SK-N-MC (cell line): ENCODE data around the gene HBS1L.

Source experiments
- EZH2 ChIP-seq: fragments of 200-600 bp; sonication (generic); IDR thresholded peaks from one replicate; pipeline ENCODE4 v1.6.1; 2017; ENCODE audit warnings: antibody characterized with exemption
- FOXP2 ChIP-seq: optimal IDR thresholded peaks from 2 replicates; pipeline ENCODE3; 2011; ENCODE audit warnings: mild to moderate bottlenecking, moderate library complexity; ENCODE audit not compliant: insufficient read depth; ENCODE audit errors: extremely low read length, control extremely low read depth
- POLR2AphosphoS5 ChIP-seq: IDR thresholded peaks from 2 replicates; pipeline ENCODE4 v1.6.1; 2012; ENCODE audit warnings: mild to moderate bottlenecking, low read depth, low read length, borderline replicate concordance

DNA sequence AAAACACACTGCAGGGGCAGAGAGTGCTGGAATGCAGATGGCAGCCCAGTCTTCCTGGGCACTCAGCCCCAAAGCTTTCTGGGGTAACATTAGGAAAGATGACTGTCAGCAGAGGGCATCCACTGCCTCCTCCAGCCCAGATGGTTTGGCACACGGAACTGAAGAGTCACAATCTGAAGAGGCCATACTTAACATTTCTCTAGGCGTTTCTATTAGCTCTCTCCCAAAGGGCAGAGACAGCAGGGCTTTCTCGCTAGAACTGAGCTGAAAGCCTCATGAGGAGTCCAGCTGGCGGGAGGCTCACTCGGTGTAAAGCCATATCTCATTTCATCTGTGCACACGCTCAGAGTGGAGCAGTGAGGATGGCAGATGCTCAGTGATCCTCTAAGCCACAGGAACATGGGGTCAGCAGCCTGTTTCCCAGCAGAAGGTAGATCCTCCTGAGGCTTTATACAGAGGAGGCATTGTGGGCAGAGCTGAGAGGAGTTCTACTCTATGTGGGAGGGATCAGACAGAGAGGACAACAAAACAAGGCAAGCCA lies 132.8 kb downstream of the HBS1L start:
- TF ChIP-seq POLR2AphosphoS5 (no peak), EZH2 (no peak), FOXP2 (no peak)
